GM19193 (cell line): Measurements from ENCODE around the gene MYO1C.
A peak's percentile ranks its signal among the peaks of the same experiment; 100 is the strongest.

Source experiments
- POLR2A ChIP-seq: IDR thresholded peaks from 4 replicates; pipeline ENCODE4 v1.6.1; 2011; ENCODE audit not compliant: insufficient read depth, insufficient read length; ENCODE audit errors: extremely low read depth

MYO1C gene

GRCh38 chr17:1493291-1493980 lies 950 bp upstream of the MYO1C start:
- TF ChIP-seq POLR2A, result no peak

DNA sequence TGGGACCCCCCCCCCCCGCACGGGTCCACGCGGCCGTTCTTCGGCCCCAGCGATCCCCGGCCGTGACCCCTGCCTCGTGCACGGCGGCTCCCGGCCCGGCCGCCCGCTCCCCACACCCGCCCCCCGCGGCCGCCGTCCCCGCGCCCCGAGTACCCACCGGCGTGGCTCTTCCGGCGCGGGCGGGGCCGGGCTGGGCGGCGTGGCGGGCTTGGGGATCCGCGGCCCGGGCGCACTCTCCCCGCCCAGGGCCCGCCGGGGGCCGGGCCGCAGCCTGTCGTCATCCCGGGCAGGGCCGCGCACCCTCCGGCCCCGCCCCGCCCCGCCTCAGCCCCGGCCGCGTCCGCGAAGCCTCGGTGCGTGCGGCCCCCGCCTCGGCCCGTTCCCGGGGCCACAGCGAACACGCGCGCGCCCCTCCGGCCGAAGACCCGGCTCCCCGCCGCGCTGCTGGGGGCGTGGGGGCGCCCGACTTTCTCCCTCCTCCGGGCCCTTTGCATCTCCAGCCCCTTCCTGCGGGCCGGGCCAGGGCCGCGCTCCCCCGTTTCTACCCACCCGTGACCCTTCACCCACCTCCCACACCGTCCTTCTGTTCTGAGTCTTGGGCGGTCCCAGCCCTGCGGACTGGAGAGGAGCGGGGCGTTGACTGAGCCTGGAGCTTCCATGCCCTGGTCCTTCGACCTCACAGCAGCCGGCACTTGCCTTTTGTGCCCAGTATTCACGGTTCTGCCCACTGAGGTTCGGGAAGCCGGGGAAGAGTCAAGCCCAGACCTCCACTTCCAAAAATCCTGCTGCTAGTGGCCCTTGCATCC lies 840 bp downstream of the MYO1C start:
- no peak for TF ChIP-seq POLR2A

GRCh38 chr17:1490643-1491442 lies 1.6 kb downstream of the MYO1C start:
- TF ChIP-seq POLR2A, result peak; percentile 54

DNA sequence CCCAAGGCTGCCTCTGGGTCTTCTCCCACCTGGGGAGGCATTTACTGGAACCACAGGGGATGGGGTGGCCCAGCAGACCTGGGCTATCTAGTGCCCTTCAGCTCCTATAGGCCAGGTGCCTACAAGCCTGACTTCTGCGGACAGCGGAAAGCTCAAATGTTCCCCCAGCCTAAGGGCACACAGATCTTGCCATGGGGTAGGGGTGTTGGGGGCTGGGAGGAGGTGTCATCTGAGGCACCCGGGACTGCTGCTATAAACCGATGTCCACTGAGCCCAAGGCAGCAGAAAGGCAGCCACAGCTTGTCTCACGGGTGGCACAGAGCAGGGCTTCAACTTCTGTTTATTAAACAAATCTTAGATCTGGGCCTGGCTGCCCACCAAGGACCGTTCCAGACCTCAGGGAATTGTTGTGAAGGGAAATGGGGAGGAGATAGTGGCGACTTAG lies 3.6 kb downstream of the MYO1C start:
- no peak for TF ChIP-seq POLR2A

GRCh38 chr17:1487939-1488825 lies 4.3 kb downstream of the MYO1C start:
- TF ChIP-seq POLR2A, result peak; percentile 12

- TF ChIP-seq POLR2A, result peak; percentile 25
These were observed 5.4 kb downstream of the MYO1C start for GRCh38 chr17:1486802-1487695.

DNA sequence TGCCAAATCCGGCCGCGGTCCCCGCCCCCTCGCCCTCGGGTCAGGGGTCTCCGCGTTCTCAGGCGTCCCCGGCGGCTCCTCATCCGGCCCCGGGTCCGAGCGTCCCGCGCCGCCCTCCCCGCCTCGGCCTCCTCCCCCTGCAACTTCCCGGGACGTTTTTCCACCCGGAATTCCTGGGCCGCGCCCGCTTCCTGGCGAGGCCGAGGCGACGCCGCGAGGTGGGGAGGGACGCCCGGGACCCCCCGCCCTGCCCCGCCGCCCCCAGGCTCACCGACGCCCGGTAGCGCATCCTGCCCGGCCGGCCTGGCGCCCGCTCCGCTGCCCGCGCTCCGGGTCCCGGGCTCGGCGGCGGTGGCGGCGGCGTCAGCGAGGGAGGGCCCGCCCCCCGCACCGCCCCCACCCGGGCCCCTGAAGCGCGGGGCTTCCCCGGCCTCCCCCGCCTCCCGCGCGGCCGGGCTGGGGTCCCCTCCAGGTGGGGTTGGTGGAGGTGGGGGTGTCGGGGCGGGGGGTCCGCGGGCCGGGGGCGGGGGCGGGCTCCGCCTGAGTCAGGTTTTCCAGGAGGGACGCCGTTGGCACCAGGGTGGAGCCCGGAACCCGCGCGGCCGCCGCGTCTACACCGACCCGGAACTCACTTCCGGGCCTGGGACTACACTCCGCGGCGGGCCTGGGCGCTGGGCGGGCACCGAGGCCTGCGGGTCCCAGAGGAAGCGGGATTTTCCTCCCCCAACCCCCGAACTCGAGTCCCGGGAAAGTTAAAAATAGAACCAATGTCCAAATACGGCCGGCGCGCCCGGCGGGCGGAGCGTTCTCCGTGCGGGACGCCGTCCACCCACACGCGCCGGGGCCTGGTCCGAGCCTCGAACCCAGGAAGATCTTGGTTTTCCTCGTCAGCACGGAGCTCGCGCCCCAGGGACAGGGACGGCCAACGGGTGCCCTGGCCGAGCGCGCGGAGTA lies 6.8 kb downstream of the MYO1C start:
- peak; percentile 51 for TF ChIP-seq POLR2A

DNA sequence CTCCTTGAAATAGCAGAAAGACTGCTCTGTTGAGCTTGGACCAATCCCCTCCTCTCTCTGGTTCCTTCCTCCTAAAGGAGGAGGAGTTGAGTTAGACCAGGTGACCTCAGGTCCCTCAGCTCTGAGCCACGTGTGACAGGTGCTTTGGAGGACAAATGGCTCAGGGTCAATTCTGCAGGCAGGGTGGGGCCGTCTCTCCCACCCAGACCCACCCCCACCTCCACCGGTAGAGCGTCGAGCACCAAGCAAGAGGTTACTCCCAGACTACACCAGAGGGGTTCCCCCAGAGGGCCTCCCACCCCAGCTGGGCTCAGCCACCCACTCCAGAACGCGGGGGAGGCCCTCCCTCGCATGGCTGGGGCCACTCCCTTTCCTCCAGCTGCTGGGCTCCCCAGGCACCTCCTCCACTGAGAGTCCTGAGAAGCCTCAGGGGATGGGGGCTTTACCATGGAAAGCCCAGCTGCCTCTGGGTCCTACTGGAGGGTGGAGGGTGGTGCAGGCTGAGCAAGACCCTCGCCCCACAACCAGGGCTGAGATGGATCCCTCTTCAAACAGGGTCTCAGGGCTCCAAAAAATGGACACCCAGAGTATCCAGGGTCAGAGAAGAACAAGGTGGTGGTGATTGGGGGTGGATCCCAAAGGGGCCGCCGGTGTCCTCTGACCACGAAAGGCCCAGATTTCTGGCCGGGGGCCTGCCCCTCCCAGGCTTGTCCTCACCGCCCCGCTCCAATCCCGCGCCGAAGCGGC lies 7.6 kb downstream of the MYO1C start:
- TF ChIP-seq POLR2A, result peak; percentile 51

DNA sequence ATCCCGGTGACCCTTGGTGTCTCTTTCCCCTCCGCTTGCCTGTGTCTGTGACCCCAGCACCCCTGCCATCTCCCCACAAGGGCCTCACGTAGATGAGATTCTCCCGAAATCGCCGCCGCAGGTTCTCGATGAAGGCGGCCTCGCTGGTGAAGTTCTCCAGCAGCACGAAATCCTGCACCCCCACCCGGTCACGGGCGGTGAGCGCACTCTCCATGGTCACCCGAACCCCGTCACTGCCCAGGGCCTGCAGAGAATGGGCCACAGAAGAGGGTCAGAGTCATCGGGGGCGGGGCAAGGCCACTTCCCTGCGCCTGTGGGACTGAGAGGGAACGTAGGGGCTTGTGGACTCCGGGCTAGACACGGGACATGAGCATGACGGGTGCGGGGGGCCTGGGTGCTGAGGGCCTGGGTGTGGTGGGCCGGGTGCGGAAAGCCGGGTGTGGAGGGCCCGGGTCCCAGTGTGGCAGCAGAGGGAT lies 8.4 kb downstream of the MYO1C start:
- TF ChIP-seq POLR2A, result no peak

GRCh38 chr17:1482680-1483079 lies 9.8 kb downstream of the MYO1C start:
- TF ChIP-seq POLR2A, result no peak

GRCh38 chr17:1481736-1482135 lies 10.8 kb downstream of the MYO1C start:
- no peak for TF ChIP-seq POLR2A

GRCh38 chr17:1480747-1481465 lies 11.6 kb downstream of the MYO1C start:
- TF ChIP-seq POLR2A, result no peak
